Activated CD8-positive, alpha-beta T cell treated with anti-CD3 and anti-CD28 coated beads for 36 hours (primary cell): ENCODE results near the gene LPCAT1. TPM values are rescaled to one million over a fixed set of nuclear protein-coding genes. Genes with fewer than 3 reads are reported as not detected.
"Not testable (repeated sequence)": the region's sequence is repeated elsewhere in the genome, so short reads cannot be mapped to it uniquely, and the experiment has no call there.

Experiments used
- ATAC-seq: fragments of 200-7000 bp; cut with Tn5 transposase; one replicate; pipeline ENCODE4 v1.10.0; 2021; ENCODE audit warnings: mild to moderate bottlenecking, moderate library complexity
- CTCF ChIA-PET: fragments of 350-600 bp; sonication (Branson Sonifier 250); formaldehyde crosslinking; loops from one replicate; lab custom pipeline; 2021; ENCODE audit warnings: antibody characterized with exemption; lab: Charles Lee
- POLR2A ChIA-PET: fragments of 350-600 bp; sonication (Branson Sonifier 250); formaldehyde crosslinking; loops from one replicate; lab custom pipeline; 2021; ENCODE audit warnings: antibody characterized with exemption; lab: Charles Lee
- DNase-seq: peaks from one replicate; pipeline ENCODE4 v3.0.0-alpha.2; 2020
- H3K27ac Mint-ChIP-seq: one replicate; pipeline ENCODE4 v1.8.0; 2021; ENCODE audit warnings: mild to moderate bottlenecking, mixed read lengths
- H3K27me3 Mint-ChIP-seq: one replicate; pipeline ENCODE4 v1.8.0; 2021; ENCODE audit warnings: mixed read lengths
- H3K36me3 Mint-ChIP-seq: one replicate; pipeline ENCODE4 v1.8.0; 2021; ENCODE audit warnings: low read depth, mixed read lengths
- H3K4me1 Mint-ChIP-seq: one replicate; pipeline ENCODE4 v1.8.0; 2021; ENCODE audit warnings: low read depth, mixed read lengths
- H3K4me3 Mint-ChIP-seq: one replicate; pipeline ENCODE4 v1.8.0; 2021; ENCODE audit warnings: mild to moderate bottlenecking, moderate library complexity, mixed read lengths
- H3K9me3 Mint-ChIP-seq: one replicate; pipeline ENCODE4 v1.8.0; 2021; ENCODE audit warnings: mixed read lengths
- CTCF ChIP-seq: fragments of 200-600 bp; IDR thresholded peaks from one replicate; pipeline ENCODE4 v1.8.0; 2022; ENCODE audit warnings: antibody characterized with exemption, mild to moderate bottlenecking
- intact Hi-C: fragments of 100-400 bp; cut with micrococcal nuclease; formaldehyde crosslinking; loops from one replicate; pipeline ENCODE4 v1.10.0; 2022
- total RNA-seq, 2 experiments: library from RNA; stranded (reverse); gene quantifications; one replicate each; pipeline ENCODE4 v1.2.3, GENCODE V29; 2021

LPCAT1 gene
- total RNA-seq, 2 experiments from 2014 or later, result 37.2 to 43.6 TPM

- no peaks in the 10 kb centered on the region for H3K27me3 Mint-ChIP-seq
- no peaks in the 10 kb centered on the region for H3K36me3 Mint-ChIP-seq
- H3K27ac Mint-ChIP-seq, result no peak overlapping the region
- POLR2A ChIA-PET, result no interaction called here
- intact Hi-C loops, result no loop called here
- H3K4me1 Mint-ChIP-seq, result peaks cover 3% of the 10 kb centered on the region
- no peaks in the 10 kb centered on the region for H3K9me3 Mint-ChIP-seq
- TF ChIP-seq CTCF, result no peak
- CTCF ChIA-PET, result no interaction called here
- no peak overlapping the region for H3K4me3 Mint-ChIP-seq
- DNase-seq (no peak), ATAC-seq (no peak)
Measured at GRCh38 chr5:1563051-1563461, 39.3 kb upstream of the LPCAT1 start.

DNA sequence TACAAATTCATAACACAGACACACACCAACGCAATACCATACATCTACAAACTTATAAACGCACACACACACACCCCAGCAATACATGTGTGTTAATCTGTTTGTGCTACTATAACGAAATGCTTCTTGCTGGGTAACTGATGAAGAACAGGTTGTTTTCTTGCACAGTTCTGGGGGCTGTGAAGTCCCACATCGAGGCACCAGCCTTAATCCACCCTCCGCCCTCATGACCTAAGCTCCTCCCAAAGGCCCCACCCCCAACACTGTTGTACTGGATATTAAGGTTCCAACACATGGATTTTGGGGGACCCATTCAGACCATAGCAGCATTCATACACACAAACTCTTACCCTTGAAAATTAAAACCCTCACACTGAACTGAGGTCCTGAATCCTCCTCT lies 38.8 kb upstream of the LPCAT1 start:
- POLR2A ChIA-PET, result no interaction called here
- no peak for ATAC-seq
- Mint-ChIP-seq H3K9me3 (no peaks in the 10 kb centered on the region), H3K27me3 (no peaks in the 10 kb centered on the region), H3K4me1 (peaks cover 3% of the 10 kb centered on the region), H3K27ac (no peak overlapping the region), H3K36me3 (no peaks in the 10 kb centered on the region), H3K4me3 (no peak overlapping the region)
- TF ChIP-seq CTCF, result no peak
- CTCF ChIA-PET, result no interaction called here
- intact Hi-C loops, result no loop called here
- DNase-seq, result no peak

GRCh38 chr5:1561402-1561929 lies 37.7 kb upstream of the LPCAT1 start:
- H3K4me3 Mint-ChIP-seq, result no peak overlapping the region
- ChIA-PET POLR2A (no interaction called here), CTCF (no interaction called here)
- no peaks in the 10 kb centered on the region for H3K9me3 Mint-ChIP-seq
- no peaks in the 10 kb centered on the region for H3K36me3 Mint-ChIP-seq
- intact Hi-C loops, result no loop called here
- DNase-seq, result no peak
- no peak for ATAC-seq
- TF ChIP-seq CTCF, result no peak
- peaks cover 3% of the 10 kb centered on the region for H3K4me1 Mint-ChIP-seq
- no peak overlapping the region for H3K27ac Mint-ChIP-seq
- no peaks in the 10 kb centered on the region for H3K27me3 Mint-ChIP-seq

DNA sequence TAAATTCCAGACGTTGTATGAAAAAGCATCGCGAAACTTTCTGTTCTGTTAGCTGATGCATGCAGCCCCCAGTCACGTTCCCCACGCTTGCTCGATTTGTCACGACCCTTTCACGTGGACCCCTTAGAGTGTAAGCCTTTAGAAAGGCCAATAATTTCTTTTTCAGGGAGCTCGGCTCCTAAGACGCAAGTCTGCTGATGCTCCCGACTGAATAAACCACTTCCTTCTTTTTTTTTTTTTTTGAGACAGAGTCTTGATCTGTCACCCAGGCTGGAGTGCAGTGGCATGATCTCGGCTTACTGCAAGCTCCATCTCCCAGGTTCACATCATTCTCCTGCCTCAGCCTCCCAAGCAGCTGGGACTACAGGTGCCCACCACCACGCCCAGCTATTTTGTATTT lies 36.7 kb upstream of the LPCAT1 start:
- H3K36me3 Mint-ChIP-seq, intact Hi-C loops, H3K27me3 Mint-ChIP-seq, DNase-seq, H3K4me1 Mint-ChIP-seq, H3K27ac Mint-ChIP-seq, H3K9me3 Mint-ChIP-seq, ATAC-seq, H3K4me3 Mint-ChIP-seq: not testable (repeated sequence)
- CTCF ChIA-PET, result interaction anchor here (1.1 kb wide), 1 partner anchor 93 kb away, joined by 3 read pairs; no protein-coding TSS in a partner anchor
- POLR2A ChIA-PET, result interaction anchor here (0.8 to 1.0 kb wide), 2 partner anchors 30 to 57 kb away, joined by 3 to 4 read pairs; no protein-coding TSS in a partner anchor

GRCh38 chr5:1558944-1559343 lies 35.2 kb upstream of the LPCAT1 start:
- Mint-ChIP-seq H3K4me1 (peaks cover 3% of the 10 kb centered on the region), H3K9me3 (no peaks in the 10 kb centered on the region), H3K27me3 (no peaks in the 10 kb centered on the region), H3K36me3 (no peaks in the 10 kb centered on the region), H3K27ac (no peak overlapping the region), H3K4me3 (no peak overlapping the region)
- POLR2A ChIA-PET, result no interaction called here
- no peak for DNase-seq
- CTCF ChIA-PET, result interaction anchor here (0.7 to 1.6 kb wide), 3 partner anchors 55 to 86 kb away, joined by 3 to 8 read pairs (median 4); no protein-coding TSS in a partner anchor
- intact Hi-C loops, result no loop called here
- ATAC-seq, result peak; percentile 53
- TF ChIP-seq CTCF, result no peak
